Right lobe of liver (tissue), 6 donors: Measurements from ENCODE around the gene TTC39C. TPM values are rescaled to one million over a fixed set of nuclear protein-coding genes. Genes with fewer than 3 reads are reported as not detected.

Experiments used
- ATAC-seq, 4 donors: fragments of 200-7000 bp; cut with Tn5 transposase; one replicate each; pipeline ENCODE4 v1.9.1; 2020; ENCODE audit warnings: mild to moderate bottlenecking in 4 of 4, moderate library complexity in 4 of 4
- DNase-seq, 3 donors: peaks; one replicate each; pipeline ENCODE4 v3.0.0-alpha.2; 2020
- H3K27ac ChIP-seq, 3 donors: fragments of 200-600 bp; one replicate each; pipeline ENCODE4 v1.8.0; 2022
- H3K27me3 ChIP-seq, 2 donors: fragments of 200-600 bp; one replicate each; pipeline ENCODE4 v1.8.0; 2022
- H3K36me3 ChIP-seq, 4 donors: fragments of 200-600 bp; sonication (generic) in 1 of 4; one replicate each; pipeline versions ENCODE4 v1.5.1 to v1.8.0; 2017 to 2022; ENCODE audit warnings: control low read depth in 1 of 4
- H3K4me1 ChIP-seq, 4 donors: fragments of 200-600 bp; sonication (generic) in 1 of 4; one replicate each; pipeline versions ENCODE4 v1.5.1 to v1.8.0; 2017 to 2022; ENCODE audit warnings: control low read depth in 1 of 4
- H3K4me3 ChIP-seq, 3 donors: fragments of 200-600 bp; one replicate each; pipeline ENCODE4 v1.8.0; 2022
- H3K9me3 ChIP-seq, 4 donors: fragments of 200-600 bp; sonication (generic) in 1 of 4; one replicate each; pipeline versions ENCODE4 v1.5.1 to v1.8.0; 2017 to 2022; ENCODE audit warnings: control low read depth in 1 of 4
- CTCF ChIP-seq, 4 donors: fragments of 200-600 bp in 3 of 4; fragments of 450-650 bp in 1 of 4; IDR thresholded peaks; one replicate each; pipeline versions ENCODE4 v1.5.1 to v1.8.0; 2016 to 2022; ENCODE audit warnings: antibody characterized with exemption in 4 of 4, mild to moderate bottlenecking in 2 of 4
- POLR2A ChIP-seq: fragments of 450-650 bp; IDR thresholded peaks from one replicate; pipeline ENCODE4 v1.6.1; 2017; ENCODE audit warnings: antibody characterized with exemption, mild to moderate bottlenecking
- WGBS: methylation state at CpG from one replicate; pipeline ENCODE4 v1.1.6; 2018; ENCODE audit warnings: low coverage, low lambda C conversion rate; ENCODE audit not compliant: insufficient coverage; ENCODE audit errors: missing lambda C conversion rate; 5-methylcytosine and 5-hydroxymethylcytosine counted together
- intact Hi-C, 2 donors: fragments of 100-400 bp; cut with DNase I; formaldehyde crosslinking; loops; one replicate each; pipeline versions ENCODE4 v1.11.2 to v1.14.1; 2022
- total RNA-seq, 6 experiments: library from RNA; depleted of rRNA in 2 of 6; stranded (reverse); fragments of >200 nt in 2 of 6; fragmentation: NEBNext Ultra II Directional in 3 of 6; extraction: Animal tissue kit (Norgen Biotek cat#: 25700) in 3 of 6; gene quantifications; one replicate each; pipeline versions ENCODE4 v1.1.0 to v1.2.4, GENCODE V29; 2016 to 2023
- donor health status: DM: no; HTN: yes; CAD: no.
- donor health status: DM: no; HTN: no; CAD: no.
- donor health status: DM: no; HTN: no; CAD: no.
- donor health status: DM: no; HTN: yes; CAD: no.
- donor health status: DM: no; HTN: yes; CAD: no.

TTC39C gene
- total RNA-seq, 6 experiments from 2014 or later: 61.9 to 167 (median 84.4) TPM

GRCh38 chr18:24031916-24032315, 17.4 kb downstream of the TTC39C start:
- intact Hi-C loops: no loop called here
- H3K36me3 ChIP-seq: no peaks in the 10 kb centered on the region
- no peaks in the 10 kb centered on the region for H3K9me3 ChIP-seq
- 80% methylated on average over 3 of the region's 6 CpGs for WGBS
- H3K4me1 ChIP-seq: peaks cover 0 to 10% (median 0%) of the 10 kb centered on the region in 4 donors
- DNase-seq (no peak), ATAC-seq (no peak)
- no peak for TF ChIP-seq POLR2A
- TF ChIP-seq CTCF (IDR thresholded peaks at IDR 0.05): no peak
- no peaks in the 10 kb centered on the region for H3K27me3 ChIP-seq
- H3K27ac ChIP-seq: no peak overlapping the region
- no peak overlapping the region for H3K4me3 ChIP-seq

GRCh38 chr18:24033641-24034412, 19.3 kb downstream of the TTC39C start:
- ATAC-seq: peak in 3 of 4 donors; percentile 19 to 40 (median 32)

GRCh38 chr18:24035316-24035715, 20.8 kb downstream of the TTC39C start:
- no peak for DNase-seq
- H3K4me3 ChIP-seq: no peak overlapping the region
- intact Hi-C loops: no loop called here
- TF ChIP-seq CTCF (IDR thresholded peaks at IDR 0.05) (no peak), POLR2A (no peak)
- no peak overlapping the region for H3K27ac ChIP-seq
- H3K9me3 ChIP-seq: no peaks in the 10 kb centered on the region
- 100% methylated on average over 2 of the region's 4 CpGs for WGBS
- ATAC-seq: no peak
- H3K36me3 ChIP-seq: no peaks in the 10 kb centered on the region
- H3K27me3 ChIP-seq: no peaks in the 10 kb centered on the region
- no peaks in the 10 kb centered on the region for H3K4me1 ChIP-seq

More at GRCh38 chr18:24033641-24034412, 19.3 kb downstream of the TTC39C start:
- TF ChIP-seq POLR2A: no peak
- no peak for TF ChIP-seq CTCF (IDR thresholded peaks at IDR 0.05)
- Histone ChIP-seq H3K36me3 (no peaks in the 10 kb centered on the region), H3K4me3 (no peak overlapping the region), H3K27me3 (no peaks in the 10 kb centered on the region), H3K9me3 (no peaks in the 10 kb centered on the region), H3K4me1 (no peaks in the 10 kb centered on the region), H3K27ac (no peak overlapping the region)
- intact Hi-C loops: no loop called here
- WGBS: 89% methylated on average over 5 of the region's 5 CpGs
- DNase-seq: no peak

- Histone ChIP-seq H3K4me1 (no peaks in the 10 kb centered on the region), H3K36me3 (no peaks in the 10 kb centered on the region), H3K9me3 (no peaks in the 10 kb centered on the region), H3K4me3 (no peak overlapping the region), H3K27me3 (no peaks in the 10 kb centered on the region), H3K27ac (no peak overlapping the region)
- WGBS: 81% methylated on average over 3 of the region's 3 CpGs
- DNase-seq (no peak), ATAC-seq (peak in 1 of 4 donors; percentile 41)
- intact Hi-C loops: no loop called here
- TF ChIP-seq CTCF (IDR thresholded peaks at IDR 0.05) (no peak), POLR2A (no peak)
Measured at GRCh38 chr18:24039671-24040070, 25.1 kb downstream of the TTC39C start.
